CD4-positive, alpha-beta T cell treated with Interleukin-21 for 1 hour (primary cell): ENCODE results near the gene LITAFD.
A peak's percentile ranks its signal among the peaks of the same experiment; 100 is the strongest.
"Not testable (repeated sequence)": the region's sequence is repeated elsewhere in the genome, so short reads cannot be mapped to it uniquely, and the experiment has no call there.

Source experiments
- DNase-seq: peaks from one replicate; pipeline ENCODE4 v3.0.0-alpha.2; 2020

LITAFD gene

GRCh38 chr16:8899709-8900317 lies 17.7 kb downstream of the LITAFD start:
- no peak for DNase-seq

DNA sequence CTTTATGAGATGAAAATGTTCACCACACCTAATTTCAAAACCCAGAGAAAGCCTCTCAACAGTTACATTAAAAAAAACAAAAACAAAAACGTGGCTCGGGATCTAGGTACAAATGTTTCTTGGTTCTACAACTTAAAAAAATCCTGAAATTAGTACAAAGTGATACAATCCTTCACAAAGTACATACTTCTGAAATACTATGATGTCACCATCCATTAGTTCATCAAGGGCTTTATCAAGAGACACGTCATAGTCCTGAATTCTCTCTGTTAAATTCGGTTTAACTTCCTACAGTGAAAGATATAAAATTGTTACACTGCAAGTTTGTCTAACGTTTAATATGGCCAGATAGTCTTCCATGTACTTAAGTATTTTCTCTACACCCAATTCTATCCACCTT lies 18.2 kb downstream of the LITAFD start:
- no peak for DNase-seq

DNA sequence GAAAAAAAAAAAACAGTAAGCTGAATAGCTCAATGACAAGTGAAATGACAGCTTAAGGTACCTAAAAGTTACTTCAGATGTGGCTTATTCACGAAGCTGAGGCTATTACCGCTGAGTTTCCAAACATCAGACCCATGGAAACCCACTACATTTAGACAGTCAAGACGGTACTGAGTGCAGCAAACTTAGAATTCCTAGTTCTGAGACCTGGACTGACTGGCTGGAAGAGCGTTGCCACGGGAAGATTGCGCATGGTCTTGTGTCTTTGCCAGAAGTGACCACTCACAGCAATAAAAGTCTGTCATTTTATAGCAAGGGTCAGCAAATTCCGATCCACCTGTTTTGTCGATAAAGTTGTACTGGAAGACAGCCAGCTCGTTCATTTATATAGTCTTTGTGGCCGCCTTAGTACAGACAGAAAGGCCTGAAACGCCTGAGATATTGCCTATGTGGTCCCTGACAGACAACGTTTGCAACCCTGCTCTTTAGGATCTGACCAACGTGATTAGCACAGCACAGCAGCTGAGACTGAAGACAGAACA lies 19.2 kb downstream of the LITAFD start:
- DNase-seq: no peak

- no peak for DNase-seq
These were observed 20.9 kb downstream of the LITAFD start for GRCh38 chr16:8903004-8903403.

DNA sequence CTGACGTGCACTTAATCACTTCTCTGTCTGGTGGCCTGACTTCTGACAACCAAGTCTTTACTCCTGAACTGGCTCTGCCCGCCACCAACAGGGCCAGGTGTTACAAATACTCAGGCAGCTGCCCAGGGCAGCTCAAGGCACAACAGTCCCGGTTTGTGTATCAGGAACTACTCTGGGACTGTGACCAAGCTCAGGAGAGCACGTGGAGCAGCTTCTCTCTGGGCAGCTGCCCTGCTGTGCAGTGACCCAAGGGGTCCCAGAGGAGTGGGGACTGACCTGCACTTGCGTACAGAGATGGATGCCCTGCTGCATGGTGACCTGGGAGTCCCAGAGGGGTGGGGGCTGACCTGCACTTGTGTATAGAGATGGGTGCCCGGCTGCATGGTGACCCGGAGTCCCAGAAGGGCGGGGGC lies 21.9 kb downstream of the LITAFD start:
- no peak for DNase-seq

- DNase-seq: peak; percentile 35
These were observed 23.1 kb downstream of the LITAFD start for GRCh38 chr16:8905168-8905762.

DNA sequence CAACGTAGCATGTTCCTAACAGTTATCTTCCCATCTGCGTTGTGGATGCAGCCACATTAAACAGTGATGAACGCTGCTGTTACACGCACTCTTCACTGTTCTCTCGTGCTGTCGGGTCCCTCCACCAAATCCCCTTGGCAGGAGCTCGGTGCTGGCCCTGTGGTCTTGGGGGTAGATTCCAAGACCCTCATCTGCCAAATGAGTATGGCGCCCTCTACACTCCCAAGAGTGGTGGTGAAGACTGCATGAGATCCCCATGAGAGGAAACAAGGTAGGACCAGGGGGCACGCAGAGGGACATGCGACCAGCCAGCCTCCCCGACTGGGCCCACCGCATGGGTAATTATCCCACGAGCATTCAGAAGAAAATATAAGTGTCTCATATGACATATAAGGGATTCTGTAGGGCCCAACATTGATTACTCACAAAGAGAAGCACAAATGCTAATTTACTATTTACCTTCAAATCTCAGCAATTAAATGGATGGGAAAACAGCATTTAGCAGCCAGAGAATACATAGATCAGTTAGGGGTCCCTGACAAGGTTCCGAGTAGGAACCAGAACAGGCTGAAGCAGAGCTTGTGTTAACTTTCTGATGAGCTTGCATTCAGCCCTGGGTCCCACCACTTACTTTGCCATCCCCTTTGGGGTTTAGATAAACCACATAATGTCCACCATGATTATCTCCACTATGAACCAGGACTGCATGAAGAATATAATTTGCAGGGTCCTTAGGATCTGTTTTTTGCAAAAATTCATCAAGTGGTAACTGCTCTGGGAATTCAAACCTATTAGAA lies 23.8 kb downstream of the LITAFD start:
- DNase-seq: no peak

DNA sequence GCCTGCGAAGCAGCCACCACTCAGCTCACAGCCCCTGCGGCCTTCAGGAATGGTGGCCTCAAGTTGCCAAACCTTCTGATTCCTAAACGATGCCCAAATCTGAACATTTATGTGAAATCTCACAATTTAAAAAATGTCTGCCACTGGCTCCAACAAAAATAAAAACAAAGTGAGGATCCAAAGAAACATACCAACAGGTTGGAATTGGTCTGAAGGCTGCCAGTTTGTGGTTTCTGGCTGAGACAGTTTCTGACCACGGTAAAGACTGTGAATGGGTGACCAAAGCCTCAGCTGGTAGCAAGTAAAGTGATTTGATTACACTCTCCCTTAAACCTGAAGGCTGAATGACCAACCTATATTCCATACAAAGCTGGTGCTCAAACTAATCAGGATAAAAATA lies 24.9 kb downstream of the LITAFD start:
- DNase-seq: no peak

DNA sequence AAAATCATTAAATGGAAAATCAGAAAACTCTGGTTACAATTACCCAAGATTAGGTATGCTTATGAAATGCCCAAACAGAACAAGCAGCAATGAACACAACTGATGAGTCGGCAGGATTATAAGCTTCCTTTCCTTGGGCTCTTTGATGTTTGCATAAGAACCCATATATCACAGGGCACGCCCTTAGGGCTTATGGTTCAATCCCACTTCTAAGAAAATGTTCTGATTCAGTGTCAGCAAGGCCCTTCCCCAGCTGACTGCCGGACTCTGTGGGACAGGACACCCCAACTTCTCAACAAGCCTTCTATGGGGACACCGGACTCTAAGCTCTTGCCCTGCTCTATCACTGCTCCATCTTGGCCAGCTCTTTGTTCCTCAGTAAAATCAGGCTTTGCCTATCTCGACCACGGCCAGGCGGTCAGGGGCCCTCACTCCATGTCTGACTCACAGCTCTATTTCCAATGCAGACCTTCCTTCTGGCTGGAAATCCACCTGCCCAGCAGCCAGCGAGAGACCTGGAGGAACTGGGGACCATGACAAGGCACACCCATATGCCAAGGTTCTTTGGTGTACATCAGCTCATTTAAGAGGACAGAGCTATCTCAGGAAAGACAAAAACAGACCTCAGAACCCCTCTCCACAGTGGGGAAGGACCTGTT lies 26.8 kb downstream of the LITAFD start:
- peak; percentile 9 for DNase-seq

DNA sequence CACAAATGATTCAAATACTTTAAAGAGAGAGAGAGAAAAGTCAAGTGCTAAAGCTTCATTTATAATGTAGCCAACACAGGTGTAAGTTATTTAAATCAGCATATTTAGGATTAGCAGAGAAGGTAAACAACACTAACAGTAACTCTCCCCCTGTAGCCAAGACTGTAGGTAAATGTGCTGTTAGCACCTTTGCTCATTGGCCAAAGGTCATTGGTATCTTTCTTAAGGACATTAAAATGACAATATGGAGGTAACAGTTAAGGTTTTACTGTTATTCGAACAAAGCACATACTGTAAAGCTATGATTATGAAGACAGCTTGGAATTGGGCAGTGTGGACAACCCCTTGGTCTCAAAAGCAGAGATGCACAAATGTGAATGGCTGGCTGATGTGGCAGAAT lies 28.7 kb downstream of the LITAFD start:
- no peak for DNase-seq

DNA sequence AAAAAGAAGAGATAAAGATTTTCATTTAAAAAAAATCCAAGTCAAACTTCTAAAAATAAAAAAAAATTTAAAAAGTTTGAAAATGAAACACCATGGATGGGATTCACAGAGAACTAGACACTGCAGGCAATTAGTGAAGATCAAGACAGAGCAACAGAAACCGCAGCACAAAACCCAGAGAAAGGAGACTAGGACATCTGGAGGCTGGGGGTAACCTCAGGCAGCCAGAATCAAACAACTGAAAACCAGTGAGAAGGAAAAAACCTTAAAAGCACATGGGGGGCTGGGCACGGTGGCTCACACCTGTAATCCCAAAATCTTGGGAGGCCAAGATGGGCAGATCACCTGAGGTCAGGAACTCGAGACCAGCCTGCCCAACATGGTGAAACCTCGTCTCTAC lies 30.6 kb downstream of the LITAFD start:
- no peak for DNase-seq

DNA sequence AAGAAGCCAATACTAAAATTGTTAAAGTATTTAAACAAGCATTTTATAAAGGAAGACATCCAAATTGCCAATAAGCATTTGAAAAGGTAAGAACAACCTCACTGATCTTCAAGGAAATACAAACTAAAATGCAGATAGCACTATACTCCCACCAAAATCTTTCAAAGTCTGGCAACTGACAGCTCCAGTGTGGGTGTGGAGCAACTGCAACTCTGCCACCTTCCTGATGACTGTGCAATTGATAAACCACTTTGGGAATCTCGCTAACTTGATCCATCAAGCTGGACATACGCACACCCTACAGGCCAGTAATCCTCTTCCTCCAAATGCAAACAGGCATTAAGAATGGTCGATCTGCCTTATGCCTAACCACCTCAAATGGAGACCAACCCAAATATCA lies 31.9 kb downstream of the LITAFD start:
- DNase-seq: no peak

DNA sequence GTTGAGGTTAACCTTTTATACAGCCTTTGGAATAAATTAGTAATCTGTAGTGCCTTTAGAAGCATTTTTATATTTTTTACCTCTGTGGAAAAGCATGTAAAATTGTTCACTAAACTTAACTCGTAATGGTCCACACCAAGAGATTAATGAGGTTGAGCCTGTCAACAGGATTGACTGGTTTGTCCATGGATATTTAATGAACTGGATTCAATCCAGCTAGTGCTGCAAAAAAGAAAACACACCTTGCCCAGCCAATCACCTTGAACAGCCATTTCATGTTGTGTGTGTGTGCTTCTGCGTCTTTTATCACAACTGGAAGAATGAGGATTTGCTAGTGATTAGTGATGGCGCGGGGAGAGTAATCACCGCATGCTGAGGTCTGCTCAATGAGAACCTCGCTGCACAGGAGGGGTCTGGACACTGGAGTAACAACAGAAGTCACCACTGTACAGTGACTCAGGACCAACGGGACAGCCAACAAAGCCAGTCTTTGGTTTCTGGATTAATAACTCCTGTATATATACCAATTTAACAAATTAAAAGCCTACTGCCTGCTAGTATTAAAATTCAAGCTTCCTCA lies 33.7 kb downstream of the LITAFD start:
- no peak for DNase-seq

DNA sequence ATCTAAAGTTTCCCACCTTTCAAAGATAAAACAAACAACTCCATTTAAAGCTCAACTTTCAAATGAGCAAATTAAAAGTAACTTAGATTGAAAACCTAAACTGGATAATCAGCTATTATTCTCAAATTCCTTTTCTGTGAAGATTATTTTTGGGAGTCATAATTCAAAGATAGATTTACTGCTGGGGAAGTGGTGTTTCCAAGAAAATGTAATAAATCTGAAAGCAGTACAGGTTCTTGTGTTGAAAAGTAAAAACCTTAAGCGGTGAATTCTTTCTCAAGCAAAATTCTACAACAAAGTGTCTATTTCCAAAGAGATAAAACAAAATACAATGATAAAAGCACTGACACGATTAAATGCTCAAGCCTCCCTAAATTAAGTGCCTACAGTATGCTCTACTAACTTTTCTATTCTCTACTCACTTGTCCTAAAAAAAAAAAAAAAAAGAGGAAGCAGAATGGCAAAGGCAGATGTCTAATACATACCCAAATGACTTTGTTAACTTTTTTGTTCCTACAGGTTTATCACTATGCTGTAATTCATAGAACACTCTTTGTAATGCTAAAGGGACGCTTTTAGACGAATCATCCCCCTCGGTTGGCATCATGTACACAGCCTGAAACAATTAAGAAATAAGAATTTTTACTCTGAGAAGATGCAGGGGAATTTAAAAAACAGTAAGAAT lies 34.5 kb downstream of the LITAFD start:
- DNase-seq: no peak

DNA sequence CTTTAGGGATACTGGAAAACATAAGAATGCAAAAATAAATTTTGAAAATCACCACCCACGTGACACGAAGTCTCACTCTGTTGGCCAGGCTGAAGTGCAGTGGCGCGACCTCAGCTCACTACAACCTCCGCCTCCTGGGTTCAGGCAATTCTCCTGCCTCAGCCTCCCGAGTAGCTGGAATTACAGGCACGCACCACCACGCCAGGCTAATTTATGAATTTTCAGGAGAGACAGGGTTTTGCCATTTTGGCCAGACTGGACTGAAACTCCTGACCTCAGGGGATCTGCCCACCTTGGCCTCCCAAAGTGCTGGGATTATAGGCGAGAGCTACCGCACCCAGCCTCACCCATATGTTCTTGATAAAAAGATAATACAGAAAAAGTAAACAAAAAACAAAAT lies 35.2 kb downstream of the LITAFD start:
- not testable (repeated sequence) for DNase-seq

DNA sequence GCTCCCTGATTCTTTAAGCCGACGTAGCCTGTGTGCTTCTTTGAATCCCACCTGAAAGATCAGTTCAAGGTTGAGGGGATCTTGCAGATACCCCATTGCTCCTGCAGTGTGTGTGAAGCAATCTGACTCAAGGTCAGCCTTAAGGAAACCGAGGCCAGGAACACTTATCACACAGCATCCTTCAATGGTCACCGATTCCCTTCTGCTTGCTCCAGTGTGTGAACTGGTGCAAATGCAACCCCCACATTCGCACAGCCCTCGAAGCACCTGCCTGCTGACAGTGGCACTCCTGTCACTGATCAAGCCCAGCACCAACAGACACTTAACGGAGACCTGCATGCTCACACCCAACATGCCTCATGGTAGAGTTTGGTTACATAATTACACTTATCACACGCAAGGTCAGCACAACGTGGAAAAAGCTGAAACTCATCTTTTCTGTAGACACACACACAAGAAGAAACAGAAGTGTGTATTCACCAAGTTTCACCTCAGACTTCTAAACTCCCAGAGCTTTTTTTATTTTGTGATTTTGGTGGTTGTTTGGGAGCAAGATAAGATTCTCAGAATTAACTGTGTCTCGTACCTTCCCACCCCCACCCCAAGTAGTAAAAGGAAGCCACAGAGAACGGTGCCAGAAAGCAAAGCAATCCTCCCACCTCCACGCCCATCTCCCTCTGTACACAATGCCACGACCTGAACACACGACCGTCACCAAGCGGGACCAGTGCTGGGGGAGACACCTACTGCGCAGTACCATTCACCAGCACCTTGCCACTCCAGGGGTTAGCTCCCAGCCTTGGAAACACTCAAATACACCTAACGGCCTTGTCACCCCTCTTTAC lies 37.2 kb downstream of the LITAFD start:
- peak; percentile 13 for DNase-seq

GRCh38 chr16:8919934-8920462 lies 37.8 kb downstream of the LITAFD start:
- DNase-seq: no peak

DNA sequence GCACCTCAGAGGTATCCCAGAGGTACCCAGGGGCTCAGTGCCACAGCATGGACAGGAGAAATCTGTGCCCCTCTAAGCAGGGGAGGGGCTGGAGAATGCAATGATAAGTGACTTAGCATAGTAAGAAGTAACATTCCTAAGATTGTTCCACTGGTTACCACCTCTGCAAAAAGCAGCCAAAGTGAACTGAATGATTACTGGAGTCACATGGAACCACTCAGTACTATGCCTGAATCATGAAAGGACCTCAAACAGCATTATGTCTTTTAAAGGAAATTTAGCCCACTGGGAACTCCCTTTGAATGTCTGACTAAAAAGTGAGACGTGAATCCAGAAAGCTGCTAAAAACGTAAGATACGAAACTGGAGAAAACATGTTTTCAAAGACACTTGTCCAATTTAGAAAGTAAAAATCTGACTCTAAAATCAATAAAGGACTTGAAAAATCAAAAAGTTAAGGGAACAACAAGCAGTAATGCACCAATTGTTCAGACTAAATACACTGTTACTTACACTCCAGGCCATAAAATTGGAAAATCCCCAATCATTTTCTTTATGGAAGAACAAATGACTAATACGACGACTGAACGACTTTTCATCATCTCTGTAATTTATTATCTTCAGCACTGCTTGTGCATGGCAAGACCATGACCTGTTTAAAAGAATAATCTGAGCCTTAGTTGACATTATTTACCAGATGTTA lies 38.6 kb downstream of the LITAFD start:
- no peak for DNase-seq

DNA sequence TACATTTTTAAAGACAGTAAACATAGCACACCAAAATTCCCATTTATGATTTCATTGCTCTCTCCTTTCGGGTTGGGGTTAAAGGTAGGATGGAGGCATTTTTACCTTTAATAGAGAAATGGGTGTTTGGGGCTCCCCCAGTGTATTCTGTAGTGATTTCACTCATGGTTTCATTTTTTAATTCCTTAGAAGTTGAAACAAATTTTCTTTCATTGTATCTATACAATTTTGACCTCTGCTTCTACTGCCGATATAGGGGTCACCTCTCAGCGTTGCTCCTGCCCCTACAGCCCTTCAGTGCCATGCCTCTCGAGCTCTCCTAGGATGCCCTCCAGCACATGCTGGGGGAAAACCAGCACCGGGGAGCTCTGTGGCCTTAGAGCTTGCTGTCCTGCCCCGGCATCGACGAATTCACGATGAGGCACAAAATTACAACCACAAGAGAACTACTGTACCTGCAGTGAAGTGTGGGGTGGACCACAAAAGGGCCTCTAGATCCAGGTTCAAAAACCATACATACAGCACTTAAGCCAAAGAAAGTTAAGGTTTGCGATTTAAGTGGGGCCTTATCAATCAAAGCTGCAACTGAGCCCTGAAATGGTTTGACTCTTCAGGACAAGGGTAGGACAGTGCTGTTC lies 39.3 kb downstream of the LITAFD start:
- DNase-seq: no peak

- no peak for DNase-seq
These were observed 41.0 kb downstream of the LITAFD start for GRCh38 chr16:8923199-8923598.
